ENCODE results near the gene GRB2. TPM values are rescaled to one million over a fixed set of nuclear protein-coding genes. Genes with fewer than 3 reads are reported as not detected.
A peak's percentile ranks its signal among the peaks of the same experiment; 100 is the strongest.

GRB2 gene
- total RNA-seq, 1 donor from 2014 or later = 59.1 TPM

DNA sequence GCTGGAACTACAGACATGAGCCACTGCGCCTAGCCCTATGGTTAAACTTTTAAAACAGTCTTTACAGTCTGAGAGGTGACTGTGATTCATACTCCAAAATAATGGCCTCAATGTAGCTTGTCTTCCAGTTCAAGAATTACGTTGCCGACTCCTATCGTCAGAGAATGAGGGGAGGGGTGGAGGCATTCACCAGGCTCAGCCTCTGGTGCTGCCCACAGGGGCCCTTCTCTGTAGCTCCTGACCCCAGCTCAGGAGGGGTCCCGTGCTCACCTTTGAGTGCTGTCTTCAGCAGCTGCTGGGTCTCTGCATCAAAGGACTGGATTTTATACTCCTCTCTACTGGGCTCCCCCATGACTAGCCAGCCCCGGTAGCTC is 135.6 kb downstream of the GRB2 start:
- Mint-ChIP-seq H3K4me1 (ENCODE audit: unreplicated experiment) (peaks cover 16% of the 10 kb centered on the region), H3K4me3 (ENCODE audit: unreplicated experiment) (peak overlapping the region; percentile 81), H3K36me3 (ENCODE audit: unreplicated experiment) (peaks cover 9% of the 10 kb centered on the region), H3K9me3 (ENCODE audit: unreplicated experiment) (no peaks in the 10 kb centered on the region), H3K27me3 (ENCODE audit: unreplicated experiment) (no peaks in the 10 kb centered on the region), H3K27ac (ENCODE audit: unreplicated experiment) (peak overlapping the region; percentile 84)
- TF ChIP-seq, protein P1, sequence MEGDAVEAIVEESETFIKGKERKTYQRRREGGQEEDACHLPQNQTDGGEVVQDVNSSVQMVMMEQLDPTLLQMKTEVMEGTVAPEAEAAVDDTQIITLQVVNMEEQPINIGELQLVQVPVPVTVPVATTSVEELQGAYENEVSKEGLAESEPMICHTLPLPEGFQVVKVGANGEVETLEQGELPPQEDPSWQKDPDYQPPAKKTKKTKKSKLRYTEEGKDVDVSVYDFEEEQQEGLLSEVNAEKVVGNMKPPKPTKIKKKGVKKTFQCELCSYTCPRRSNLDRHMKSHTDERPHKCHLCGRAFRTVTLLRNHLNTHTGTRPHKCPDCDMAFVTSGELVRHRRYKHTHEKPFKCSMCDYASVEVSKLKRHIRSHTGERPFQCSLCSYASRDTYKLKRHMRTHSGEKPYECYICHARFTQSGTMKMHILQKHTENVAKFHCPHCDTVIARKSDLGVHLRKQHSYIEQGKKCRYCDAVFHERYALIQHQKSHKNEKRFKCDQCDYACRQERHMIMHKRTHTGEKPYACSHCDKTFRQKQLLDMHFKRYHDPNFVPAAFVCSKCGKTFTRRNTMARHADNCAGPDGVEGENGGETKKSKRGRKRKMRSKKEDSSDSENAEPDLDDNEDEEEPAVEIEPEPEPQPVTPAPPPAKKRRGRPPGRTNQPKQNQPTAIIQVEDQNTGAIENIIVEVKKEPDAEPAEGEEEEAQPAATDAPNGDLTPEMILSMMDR (IDR thresholded peaks at IDR 0.05) = no peak
- DNase-seq (ENCODE audit: extremely low spot score, unreplicated experiment) = no peak

Small RNAs within 50 kb of the gene (microRNA-seq; reads per million reads assigned to microRNA genes)
- not detected for gene MIR3678 (ENCODE audit: unreplicated experiment)

Other genes with a start within 250 kb of the GRB2 start
- 472 and 483 TPM in 2 replicates for gene SUMO2, start 222.7 kb downstream of the GRB2 start, total RNA-seq
- gene NUP85, start 200.0 kb downstream of the GRB2 start, total RNA-seq = 58.1 and 61.1 TPM in 2 replicates
- gene GGA3, start 144.1 kb downstream of the GRB2 start, total RNA-seq = 34.3 and 34.6 TPM in 2 replicates
- 49.6 and 50.4 TPM in 2 replicates for gene MRPS7, start 143.8 kb downstream of the GRB2 start, total RNA-seq
- 25.4 and 27.9 TPM in 2 replicates for gene MIF4GD, start 134.4 kb downstream of the GRB2 start, total RNA-seq
- 8.6 and 12.3 TPM in 2 replicates for gene SLC25A19, start 116.2 kb downstream of the GRB2 start, total RNA-seq
- gene TMEM94, start 51.0 kb upstream of the GRB2 start, total RNA-seq = 71.2 and 78.4 TPM in 2 replicates
- gene CASKIN2, start 109.9 kb upstream of the GRB2 start, total RNA-seq = 28.1 and 32.6 TPM in 2 replicates
- 12.6 and 23.3 TPM in 2 replicates for gene TSEN54, start 110.8 kb upstream of the GRB2 start, total RNA-seq
- 2.4 and 3.3 TPM in 2 replicates for gene LLGL2, start 120.0 kb upstream of the GRB2 start, total RNA-seq
- gene MYO15B, start 182.1 kb upstream of the GRB2 start, total RNA-seq = 40.8 and 42.5 TPM in 2 replicates
- gene SMIM5, start 227.8 kb upstream of the GRB2 start, total RNA-seq = 0.24 and 0.42 TPM in 2 replicates

Measured in osteocyte (in vitro differentiated cells).